HL-60/S4 treated with retinoic acid at 250 ng/mL for 4 days and 3 days (cell line): Measurements from ENCODE around the gene FAT2.

Experiments used
- in situ Hi-C: fragments of 300-500 bp; cut with MboI; formaldehyde crosslinking; loops from 2 replicates; pipeline ENCODE4 v1.7.0; 2022; ENCODE audit warnings: low sequenced_read_pairs

Gene FAT2

GRCh38 chr5:151591144-151591819 lies at the start of gene FAT2:
Gene FAT2, minus strand, starts transcription at chr5:151591331. Its CDS starts 22,400 bp downstream, at chr5:151568931.
- in situ Hi-C loops: no loop called here

- in situ Hi-C loops: no loop called here
These were observed 47.5 kb upstream of the FAT2 start for GRCh38 chr5:151638619-151639018.

- in situ Hi-C loops: no loop called here
These were observed 46.5 kb upstream of the FAT2 start for GRCh38 chr5:151637676-151638075.

- in situ Hi-C loops: no loop called here
These were observed 42.8 kb upstream of the FAT2 start for GRCh38 chr5:151633892-151634291.

- in situ Hi-C loops: no loop called here
These were observed 41.8 kb upstream of the FAT2 start for GRCh38 chr5:151632941-151633340.

- in situ Hi-C loops: no loop called here
These were observed 41.4 kb upstream of the FAT2 start for GRCh38 chr5:151632524-151632923.

- in situ Hi-C loops: no loop called here
These were observed 40.8 kb upstream of the FAT2 start for GRCh38 chr5:151631941-151632340.

- in situ Hi-C loops: no loop called here
These were observed 39.0 kb upstream of the FAT2 start for GRCh38 chr5:151630088-151630487.

GRCh38 chr5:151628112-151628823 lies 37.1 kb upstream of the FAT2 start:
- in situ Hi-C loops: no loop called here

- in situ Hi-C loops: no loop called here
These were observed 36.5 kb upstream of the FAT2 start for GRCh38 chr5:151627650-151628049.

GRCh38 chr5:151625285-151625684 lies 34.2 kb upstream of the FAT2 start:
- in situ Hi-C loops: no loop called here

GRCh38 chr5:151624476-151624875 lies 33.3 kb upstream of the FAT2 start:
- in situ Hi-C loops: no loop called here

GRCh38 chr5:151622367-151623088 lies 31.4 kb upstream of the FAT2 start:
- in situ Hi-C loops: no loop called here

GRCh38 chr5:151620461-151620840 lies 29.3 kb upstream of the FAT2 start:
- in situ Hi-C loops: no loop called here

- in situ Hi-C loops: no loop called here
These were observed 28.8 kb upstream of the FAT2 start for GRCh38 chr5:151619812-151620460.

GRCh38 chr5:151618907-151619306 lies 27.8 kb upstream of the FAT2 start:
- in situ Hi-C loops: no loop called here

- in situ Hi-C loops: no loop called here
These were observed 26.9 kb upstream of the FAT2 start for GRCh38 chr5:151617841-151618710.

- in situ Hi-C loops: no loop called here
These were observed 26.3 kb upstream of the FAT2 start for GRCh38 chr5:151617383-151617840.

- in situ Hi-C loops: no loop called here
These were observed 24.3 kb upstream of the FAT2 start for GRCh38 chr5:151615431-151615830.

GRCh38 chr5:151614565-151614964 lies 23.4 kb upstream of the FAT2 start:
- in situ Hi-C loops: no loop called here
